NT2/D1 (cell line): ENCODE data around the gene PPDPF.

Experiments
- DNase-seq: peaks from one replicate; pipeline ENCODE4 v3.0.0-alpha.2; 2011; ENCODE audit warnings: low read depth, low spot score
- H3K27me3 ChIP-seq: 2 replicates; pipeline ENCODE4 v1.6.0; 2011; ENCODE audit warnings: mild to moderate bottlenecking; ENCODE audit not compliant: insufficient read length, insufficient read depth
- H3K36me3 ChIP-seq: 2 replicates; pipeline ENCODE4 v1.6.1; 2011; ENCODE audit warnings: mild to moderate bottlenecking, low read length, mixed read lengths; ENCODE audit not compliant: insufficient read depth, insufficient read length
- H3K4me1 ChIP-seq: 2 replicates; pipeline ENCODE4 v1.5.1; 2011; ENCODE audit not compliant: insufficient read depth, insufficient read length
- H3K4me3 ChIP-seq: 2 replicates; pipeline ENCODE4 v1.5.1; 2011; ENCODE audit warnings: low read depth; ENCODE audit not compliant: insufficient read length
- H3K9ac ChIP-seq: 2 replicates; pipeline ENCODE4 v1.6.0; 2011; ENCODE audit warnings: low read depth; ENCODE audit not compliant: insufficient read length
- H3K9me3 ChIP-seq: 2 replicates; pipeline ENCODE4 v1.5.1; 2011; ENCODE audit warnings: mild to moderate bottlenecking, low read length; ENCODE audit not compliant: insufficient read depth
- SUZ12 ChIP-seq: IDR thresholded peaks from 2 replicates; pipeline ENCODE4 v1.6.1; 2011; ENCODE audit not compliant: insufficient read length, insufficient read depth; ENCODE audit errors: extremely low read depth
- YY1 ChIP-seq: IDR thresholded peaks from 2 replicates; pipeline ENCODE4 v1.6.1; 2011; ENCODE audit not compliant: insufficient read length, insufficient read depth
- ZNF274 ChIP-seq: IDR thresholded peaks from 2 replicates; pipeline ENCODE4 v1.6.1; 2011; ENCODE audit warnings: mild to moderate bottlenecking, low read depth, low read length

PPDPF gene

GRCh38 chr20:63503524-63503923, 17.0 kb upstream of the PPDPF start:
- peaks cover 10% of the 10 kb centered on the region; the same call in 1 of the 2 replicates for H3K9me3 ChIP-seq
- H3K4me1 ChIP-seq: peaks cover 18% of the 10 kb centered on the region
- DNase-seq: no peak
- H3K36me3 ChIP-seq: no peaks in the 10 kb centered on the region
- no peak overlapping the region for H3K4me3 ChIP-seq
- peaks cover 14% of the 10 kb centered on the region for H3K27me3 ChIP-seq
- TF ChIP-seq YY1: no peak
- TF ChIP-seq SUZ12: no peak
- no peak for TF ChIP-seq ZNF274
- H3K9ac ChIP-seq: no peak overlapping the region

- Histone ChIP-seq H3K9me3 (peaks cover 10% of the 10 kb centered on the region; the same call in 1 of the 2 replicates), H3K9ac (no peak overlapping the region), H3K4me3 (no peak overlapping the region), H3K27me3 (peaks cover 9% of the 10 kb centered on the region), H3K36me3 (no peaks in the 10 kb centered on the region), H3K4me1 (peaks cover 13% of the 10 kb centered on the region)
- DNase-seq: no peak
- TF ChIP-seq YY1 (no peak), ZNF274 (no peak), SUZ12 (no peak)
These were observed 15.9 kb upstream of the PPDPF start for GRCh38 chr20:63504642-63505041.

GRCh38 chr20:63505281-63505680, 15.3 kb upstream of the PPDPF start:
- Histone ChIP-seq H3K4me3 (no peak overlapping the region), H3K9me3 (peaks cover 10% of the 10 kb centered on the region; the same call in 1 of the 2 replicates), H3K4me1 (peaks cover 13% of the 10 kb centered on the region), H3K27me3 (peaks cover 3% of the 10 kb centered on the region), H3K36me3 (no peaks in the 10 kb centered on the region), H3K9ac (no peak overlapping the region)
- TF ChIP-seq SUZ12 (no peak), YY1 (no peak), ZNF274 (no peak)
- no peak for DNase-seq

GRCh38 chr20:63505723-63506122, 14.8 kb upstream of the PPDPF start:
- DNase-seq: no peak
- TF ChIP-seq ZNF274: no peak
- no peak for TF ChIP-seq YY1
- no peak for TF ChIP-seq SUZ12
- Histone ChIP-seq H3K4me3 (no peak overlapping the region), H3K27me3 (peaks cover 2% of the 10 kb centered on the region), H3K36me3 (no peaks in the 10 kb centered on the region), H3K9ac (no peak overlapping the region), H3K4me1 (peaks cover 13% of the 10 kb centered on the region), H3K9me3 (peaks cover 10% of the 10 kb centered on the region; the same call in 1 of the 2 replicates)

- no peaks in the 10 kb centered on the region for H3K27me3 ChIP-seq
- no peak overlapping the region for H3K9ac ChIP-seq
- peaks cover 10% of the 10 kb centered on the region for H3K4me1 ChIP-seq
- H3K4me3 ChIP-seq: no peak overlapping the region
- TF ChIP-seq YY1 (no peak), ZNF274 (no peak), SUZ12 (no peak)
- no peak for DNase-seq
- peaks cover 10% of the 10 kb centered on the region; the same call in 1 of the 2 replicates for H3K9me3 ChIP-seq
- no peaks in the 10 kb centered on the region for H3K36me3 ChIP-seq
These were observed 13.4 kb upstream of the PPDPF start for GRCh38 chr20:63507083-63507743.

GRCh38 chr20:63508072-63508768, 12.3 kb upstream of the PPDPF start:
- H3K4me1 ChIP-seq: peaks cover 2% of the 10 kb centered on the region
- TF ChIP-seq ZNF274: no peak
- TF ChIP-seq YY1: no peak
- TF ChIP-seq SUZ12: no peak
- H3K4me3 ChIP-seq: no peak overlapping the region
- no peaks in the 10 kb centered on the region for H3K36me3 ChIP-seq
- H3K27me3 ChIP-seq: no peaks in the 10 kb centered on the region
- no peak overlapping the region for H3K9ac ChIP-seq
- H3K9me3 ChIP-seq: peaks cover 10% of the 10 kb centered on the region; the same call in 1 of the 2 replicates
- DNase-seq: no peak

- H3K9me3 ChIP-seq: peaks cover 10% of the 10 kb centered on the region; the same call in 1 of the 2 replicates
- no peaks in the 10 kb centered on the region for H3K27me3 ChIP-seq
- no peak for TF ChIP-seq ZNF274
- TF ChIP-seq YY1: no peak
- no peak for TF ChIP-seq SUZ12
- DNase-seq: no peak
- peaks cover 2% of the 10 kb centered on the region for H3K4me1 ChIP-seq
- no peak overlapping the region for H3K9ac ChIP-seq
- H3K4me3 ChIP-seq: no peak overlapping the region
- H3K36me3 ChIP-seq: no peaks in the 10 kb centered on the region
These were observed 11.4 kb upstream of the PPDPF start for GRCh38 chr20:63509088-63509564.
